ENCODE data around the gene ZDHHC11B. TPM values are rescaled to one million over a fixed set of nuclear protein-coding genes. Genes with fewer than 3 reads are reported as not detected.

The ZDHHC11B gene
- total and polyA plus RNA-seq, 9 donors, result 1.7 to 8.0 (median 2.4) TPM

GRCh38 chr5:670396-671270 is 113.9 kb downstream of the ZDHHC11B start:
- intact Hi-C loops (cut with DNase I), result loop anchor here (2.0 to 10.0 kb wide), 5 partner anchors 222 to 494 kb away; partner anchors contain the start of genes BRD9 (in 2 of the 4) and TRIP13 (in 2 of the 4)
- WGBS, 3 donors, result 49 to 63% (median 53%) methylated on average over 21 to 33 of the region's 33 CpGs
- no peaks in the 10 kb centered on the region for H3K27me3 ChIP-seq
- no peaks in the 10 kb centered on the region for H3K36me3 ChIP-seq
- TF ChIP-seq EP300 (IDR thresholded peaks at IDR 0.05), result no peak
- TF ChIP-seq, protein P1, sequence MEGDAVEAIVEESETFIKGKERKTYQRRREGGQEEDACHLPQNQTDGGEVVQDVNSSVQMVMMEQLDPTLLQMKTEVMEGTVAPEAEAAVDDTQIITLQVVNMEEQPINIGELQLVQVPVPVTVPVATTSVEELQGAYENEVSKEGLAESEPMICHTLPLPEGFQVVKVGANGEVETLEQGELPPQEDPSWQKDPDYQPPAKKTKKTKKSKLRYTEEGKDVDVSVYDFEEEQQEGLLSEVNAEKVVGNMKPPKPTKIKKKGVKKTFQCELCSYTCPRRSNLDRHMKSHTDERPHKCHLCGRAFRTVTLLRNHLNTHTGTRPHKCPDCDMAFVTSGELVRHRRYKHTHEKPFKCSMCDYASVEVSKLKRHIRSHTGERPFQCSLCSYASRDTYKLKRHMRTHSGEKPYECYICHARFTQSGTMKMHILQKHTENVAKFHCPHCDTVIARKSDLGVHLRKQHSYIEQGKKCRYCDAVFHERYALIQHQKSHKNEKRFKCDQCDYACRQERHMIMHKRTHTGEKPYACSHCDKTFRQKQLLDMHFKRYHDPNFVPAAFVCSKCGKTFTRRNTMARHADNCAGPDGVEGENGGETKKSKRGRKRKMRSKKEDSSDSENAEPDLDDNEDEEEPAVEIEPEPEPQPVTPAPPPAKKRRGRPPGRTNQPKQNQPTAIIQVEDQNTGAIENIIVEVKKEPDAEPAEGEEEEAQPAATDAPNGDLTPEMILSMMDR (IDR thresholded peaks at IDR 0.05), result no peak
- no peak for DNase-seq
- H3K27ac ChIP-seq, result no peak overlapping the region
- H3K4me1 ChIP-seq (ENCODE audit: insufficient read depth), result peaks cover 33% of the 10 kb centered on the region
- no peaks in the 10 kb centered on the region for H3K9me3 ChIP-seq
- H3K4me3 ChIP-seq, result no peak overlapping the region

DNA sequence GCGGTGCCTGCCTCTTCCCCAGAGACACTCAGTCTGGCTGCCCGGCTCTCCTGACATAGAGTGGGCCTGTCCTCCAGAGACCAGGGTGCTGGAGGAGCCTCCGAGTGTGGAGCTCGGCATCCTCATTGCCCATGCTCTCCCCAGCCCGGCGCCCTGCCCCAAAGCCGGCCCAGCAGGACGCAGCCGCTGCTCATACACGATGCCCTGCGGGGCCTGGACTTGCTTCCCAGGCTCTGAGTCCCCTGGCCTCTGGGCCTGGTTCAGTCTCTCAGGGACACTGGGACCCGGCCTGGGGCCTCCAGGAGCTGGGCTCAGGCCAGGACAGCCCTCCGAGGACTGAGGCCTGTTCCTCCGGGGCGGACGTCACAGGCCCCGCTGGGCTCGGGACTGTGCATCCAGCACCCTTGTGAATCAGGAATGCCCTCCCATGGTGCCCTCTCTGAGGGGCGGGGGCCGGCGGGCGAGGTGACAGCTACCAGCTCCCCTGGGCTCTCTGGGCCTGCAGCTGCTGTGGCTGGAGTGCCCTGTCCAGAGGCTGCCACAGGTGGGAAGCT is 114.6 kb downstream of the ZDHHC11B start:
- no peaks in the 10 kb centered on the region for H3K27me3 ChIP-seq
- no peaks in the 10 kb centered on the region for H3K36me3 ChIP-seq
- TF ChIP-seq, protein P1 (IDR thresholded peaks at IDR 0.05), result no peak
- TF ChIP-seq POLR2A (IDR thresholded peaks at IDR 0.05) (no peak), EP300 (IDR thresholded peaks at IDR 0.05) (no peak)
- 81 to 91% (median 83%) methylated on average over 14 to 22 of the region's 22 CpGs for WGBS, 3 donors
- H3K27ac ChIP-seq, result no peak overlapping the region
- intact Hi-C loops (cut with DNase I), result loop anchor here (2.0 to 10.0 kb wide), 5 partner anchors 222 to 495 kb away; partner anchors contain the start of genes BRD9 (in 2 of the 4) and TRIP13 (in 2 of the 4)
- H3K4me3 ChIP-seq, result no peak overlapping the region
- H3K9me3 ChIP-seq, result no peaks in the 10 kb centered on the region
- DNase-seq, result peak in 1 of 5 donors; percentile 40
- peaks cover 32% of the 10 kb centered on the region for H3K4me1 ChIP-seq (ENCODE audit: insufficient read depth)

DNA sequence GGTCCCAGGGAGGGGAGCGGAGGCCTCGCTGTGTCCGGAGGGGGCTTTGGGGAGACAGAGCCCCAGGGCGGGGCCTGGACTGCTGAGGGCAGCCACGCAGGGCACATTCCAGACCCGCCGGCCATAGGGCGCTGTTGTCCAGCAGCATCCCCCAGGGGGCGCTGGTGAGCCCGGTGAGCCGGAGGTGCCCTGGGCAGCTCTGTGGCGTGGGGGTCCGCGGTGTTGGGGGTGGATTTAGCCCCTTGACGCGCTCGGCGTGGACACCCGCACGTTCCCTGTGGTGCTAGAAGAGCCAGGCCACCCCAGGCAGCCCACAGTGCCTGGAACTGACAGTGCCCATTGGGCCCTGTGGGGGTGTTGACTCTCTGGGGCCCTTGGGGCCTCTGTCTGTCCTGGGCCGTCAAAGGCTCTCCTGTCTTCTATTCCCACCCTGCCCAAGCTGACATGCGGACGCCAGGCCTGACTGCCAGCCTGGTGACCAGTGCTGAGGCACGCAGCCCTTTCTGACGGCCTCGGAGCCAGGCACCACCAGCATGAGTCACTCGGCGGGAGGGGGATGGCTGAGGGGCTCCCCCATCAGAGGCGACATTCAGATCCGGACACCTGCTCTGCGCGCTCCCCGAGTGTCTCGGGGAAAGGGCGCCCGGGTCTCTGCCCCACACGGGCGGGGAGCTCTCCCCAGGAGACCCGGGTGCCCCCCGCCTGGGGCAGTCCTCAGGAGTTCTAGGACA is 115.3 kb downstream of the ZDHHC11B start:
- no peaks in the 10 kb centered on the region for H3K36me3 ChIP-seq
- TF ChIP-seq EP300 (IDR thresholded peaks at IDR 0.05), result no peak
- no peak for TF ChIP-seq POLR2A (IDR thresholded peaks at IDR 0.05)
- TF ChIP-seq, protein P1 (IDR thresholded peaks at IDR 0.05), result peak in 2 of 3 donors; percentile 27 to 37
- no peaks in the 10 kb centered on the region for H3K9me3 ChIP-seq
- DNase-seq, result peak in 2 of 5 donors; percentile 46 to 66
- 52 to 82% (median 60%) methylated on average over 21 to 40 of the region's 40 CpGs for WGBS, 3 donors
- H3K4me1 ChIP-seq (ENCODE audit: insufficient read depth), result peaks cover 27% of the 10 kb centered on the region
- intact Hi-C loops (cut with DNase I), result no loop called here
- H3K4me3 ChIP-seq, result no peak overlapping the region
- no peak overlapping the region for H3K27ac ChIP-seq
- H3K27me3 ChIP-seq, result no peaks in the 10 kb centered on the region

DNA sequence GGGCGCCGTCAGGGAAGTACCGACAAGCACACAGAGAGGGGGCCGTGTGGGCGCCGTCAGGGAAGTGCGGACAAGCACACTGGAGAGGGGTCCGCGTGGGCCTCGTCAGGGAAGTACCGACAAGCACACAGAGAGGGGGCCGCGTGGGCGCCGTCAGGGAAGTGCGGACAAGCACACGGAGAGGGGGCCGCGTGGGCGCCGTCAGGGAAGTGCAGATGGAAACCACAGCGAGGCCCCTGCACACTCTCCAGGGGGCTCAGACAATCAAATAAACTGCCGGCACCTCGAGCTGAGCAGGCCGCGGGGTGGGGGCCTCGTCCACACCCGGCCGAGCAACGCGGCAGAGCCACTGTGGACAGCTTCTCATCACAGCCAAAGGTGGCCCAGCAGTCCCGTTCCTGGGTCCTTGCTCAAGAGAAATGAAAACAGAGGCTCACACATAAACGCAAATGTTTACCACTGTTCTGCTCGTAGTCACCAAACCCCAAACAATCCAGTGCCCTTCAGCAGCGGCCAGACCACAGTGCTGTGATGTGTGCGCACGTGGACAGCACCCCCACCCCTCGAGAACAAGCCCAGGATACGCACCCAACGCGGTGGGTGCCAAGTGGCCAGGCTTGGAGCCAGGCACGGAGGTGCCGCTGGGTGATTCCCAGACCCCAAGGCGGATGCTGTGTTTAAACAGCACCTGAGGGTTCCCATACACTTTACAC is 116.1 kb downstream of the ZDHHC11B start:
- no peaks in the 10 kb centered on the region for H3K9me3 ChIP-seq
- WGBS, 3 donors, result 79 to 84% (median 82%) methylated on average over 43 to 44 of the region's 44 CpGs
- intact Hi-C loops (cut with DNase I), result no loop called here
- no peaks in the 10 kb centered on the region for H3K36me3 ChIP-seq
- H3K27ac ChIP-seq, result no peak overlapping the region
- no peak overlapping the region for H3K4me3 ChIP-seq
- H3K4me1 ChIP-seq (ENCODE audit: insufficient read depth), result peaks cover 21% of the 10 kb centered on the region
- no peaks in the 10 kb centered on the region for H3K27me3 ChIP-seq
- no peak for DNase-seq
- no peak for TF ChIP-seq POLR2A (IDR thresholded peaks at IDR 0.05)
- TF ChIP-seq, protein P1 (IDR thresholded peaks at IDR 0.05), result no peak
- TF ChIP-seq EP300 (IDR thresholded peaks at IDR 0.05), result no peak

All from ovary (tissue), 9 donors.